Erythroblast (primary cell): ENCODE data around the gene MTHFD1L.

Source experiments
- GATA1 ChIP-seq: IDR thresholded peaks from 2 replicates; pipeline ENCODE4 v1.6.1; 2011; ENCODE audit warnings: low read depth, mild to moderate bottlenecking, control low read depth, low read length, moderate library complexity
- POLR2A ChIP-seq: IDR thresholded peaks from 2 replicates; pipeline ENCODE4 v1.6.1; 2011; ENCODE audit warnings: mild to moderate bottlenecking, low read length

GRCh38 chr6:150841697-150842096, 23.8 kb upstream of the MTHFD1L start:
- TF ChIP-seq POLR2A (no peak), GATA1 (no peak)
